Effector CD4-positive, alpha-beta T cell (primary cell): Measurements from ENCODE around the gene HS6ST2.

Experiments used
- DNase-seq: peaks from one replicate; pipeline ENCODE4 v3.0.0-alpha.2; 2020

Gene HS6ST2

GRCh38 chrX:132609362-132609848 is 349.0 kb downstream of the HS6ST2 start:
- DNase-seq: no peak

DNA sequence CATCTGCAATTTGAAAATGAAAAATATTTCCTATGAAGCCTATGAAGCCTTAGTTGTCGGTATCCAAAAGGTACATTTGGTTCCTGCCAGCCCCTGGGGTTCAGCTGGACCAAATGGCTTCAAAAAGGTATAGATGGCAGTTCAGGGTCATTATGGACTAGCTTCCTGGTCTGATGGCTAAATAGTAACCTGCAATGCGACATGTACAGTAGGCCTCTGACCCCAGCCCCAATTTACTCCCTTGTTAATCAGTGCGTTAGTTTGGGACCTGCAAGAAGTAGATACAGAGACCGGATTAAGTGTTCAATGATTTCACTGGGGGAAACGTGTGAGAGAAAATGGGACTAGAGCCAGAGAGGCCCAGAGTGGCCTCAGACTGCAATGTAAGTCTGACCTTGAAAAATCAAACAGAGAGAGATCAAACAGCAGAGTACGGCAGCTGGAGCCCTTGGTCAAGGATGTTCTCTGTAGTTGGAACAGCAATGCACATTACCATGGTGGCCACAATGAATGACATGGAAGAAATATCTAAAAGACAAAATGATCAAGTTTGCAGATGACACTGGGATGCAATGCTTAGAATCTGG is 354.6 kb downstream of the HS6ST2 start:
- no peak for DNase-seq

- no peak for DNase-seq
These were observed 355.7 kb downstream of the HS6ST2 start for GRCh38 chrX:132602701-132603100.

DNA sequence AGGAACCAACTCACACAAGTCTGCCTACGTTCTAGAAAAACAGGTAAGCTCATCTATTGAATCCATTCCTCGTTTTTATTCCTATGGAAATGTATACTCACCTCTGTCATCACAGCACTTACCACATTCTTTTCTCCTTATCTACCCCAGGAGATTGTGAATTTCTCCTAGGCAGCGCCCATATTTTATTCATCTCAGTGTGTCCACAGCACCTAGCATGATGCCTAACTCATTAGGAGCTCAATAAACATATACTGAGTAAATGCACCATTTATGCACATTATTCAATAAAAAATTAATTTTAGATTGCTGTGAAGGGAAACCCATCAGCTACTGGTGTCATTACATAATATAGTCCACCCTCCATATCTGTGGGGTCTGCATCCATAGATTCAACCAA is 363.4 kb downstream of the HS6ST2 start:
- DNase-seq: no peak

- DNase-seq: no peak
These were observed 364.3 kb downstream of the HS6ST2 start for GRCh38 chrX:132594129-132594528.

GRCh38 chrX:132592880-132593279 is 365.5 kb downstream of the HS6ST2 start:
- no peak for DNase-seq

GRCh38 chrX:132591719-132592275 is 366.6 kb downstream of the HS6ST2 start:
- DNase-seq: no peak

GRCh38 chrX:132590350-132591026 is 367.9 kb downstream of the HS6ST2 start:
- no peak for DNase-seq

DNA sequence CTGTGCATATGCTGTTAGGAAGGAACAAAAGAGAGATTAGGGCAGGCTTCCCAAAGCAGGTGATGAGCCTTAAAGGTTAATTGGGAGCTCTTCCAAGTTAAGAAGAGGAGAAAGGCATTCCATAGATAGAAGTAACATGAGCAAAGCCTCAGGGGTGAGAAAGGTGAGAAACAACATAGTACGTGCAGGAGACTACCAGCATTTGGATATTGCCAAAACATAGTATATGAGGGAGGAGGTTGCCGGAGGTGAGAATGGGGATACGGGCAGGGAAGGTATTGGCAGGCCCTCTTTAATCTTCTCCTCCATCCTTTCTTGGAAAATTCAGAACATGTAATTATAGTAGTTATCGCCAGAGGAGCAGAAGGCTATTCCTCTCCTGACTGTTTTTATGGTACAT is 373.5 kb downstream of the HS6ST2 start:
- no peak for DNase-seq

DNA sequence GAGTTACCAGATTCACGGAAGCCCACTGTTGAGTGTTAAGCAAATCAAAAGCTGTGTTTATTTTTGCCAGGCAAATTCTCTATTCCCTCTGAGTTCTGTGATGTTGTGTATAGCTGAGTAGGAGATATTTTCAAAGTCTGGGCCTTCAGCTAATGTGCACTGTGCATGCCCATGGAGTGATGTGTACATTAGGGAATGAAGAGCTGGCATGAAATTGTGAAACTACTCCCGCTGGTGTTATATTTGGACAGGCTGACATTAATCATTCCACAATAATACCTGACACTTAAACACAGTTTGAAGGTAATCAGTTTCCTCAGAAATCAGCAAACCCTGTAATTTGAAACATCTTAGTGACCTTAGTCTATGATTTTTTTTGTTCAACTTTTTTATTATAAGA is 381.5 kb downstream of the HS6ST2 start:
- no peak for DNase-seq
